Fibroblast of pulmonary artery (primary cell): ENCODE results near the gene GMPPA.

Source experiments
- DNase-seq: peaks from one replicate; pipeline ENCODE4 v3.0.0-alpha.2; 2010; ENCODE audit warnings: low read depth
- H3K4me3 ChIP-seq: replicated peaks from 2 replicates; pipeline ENCODE4 v1.5.1; 2011; ENCODE audit warnings: low read depth, mild to moderate bottlenecking, control low read depth, low read length, moderate library complexity
- CTCF ChIP-seq: IDR thresholded peaks from 2 replicates; pipeline ENCODE4 v1.5.1; 2011; ENCODE audit warnings: mild to moderate bottlenecking, control low read depth, low read length, inconsistent platforms; ENCODE audit errors: missing control alignments

GMPPA gene

DNA sequence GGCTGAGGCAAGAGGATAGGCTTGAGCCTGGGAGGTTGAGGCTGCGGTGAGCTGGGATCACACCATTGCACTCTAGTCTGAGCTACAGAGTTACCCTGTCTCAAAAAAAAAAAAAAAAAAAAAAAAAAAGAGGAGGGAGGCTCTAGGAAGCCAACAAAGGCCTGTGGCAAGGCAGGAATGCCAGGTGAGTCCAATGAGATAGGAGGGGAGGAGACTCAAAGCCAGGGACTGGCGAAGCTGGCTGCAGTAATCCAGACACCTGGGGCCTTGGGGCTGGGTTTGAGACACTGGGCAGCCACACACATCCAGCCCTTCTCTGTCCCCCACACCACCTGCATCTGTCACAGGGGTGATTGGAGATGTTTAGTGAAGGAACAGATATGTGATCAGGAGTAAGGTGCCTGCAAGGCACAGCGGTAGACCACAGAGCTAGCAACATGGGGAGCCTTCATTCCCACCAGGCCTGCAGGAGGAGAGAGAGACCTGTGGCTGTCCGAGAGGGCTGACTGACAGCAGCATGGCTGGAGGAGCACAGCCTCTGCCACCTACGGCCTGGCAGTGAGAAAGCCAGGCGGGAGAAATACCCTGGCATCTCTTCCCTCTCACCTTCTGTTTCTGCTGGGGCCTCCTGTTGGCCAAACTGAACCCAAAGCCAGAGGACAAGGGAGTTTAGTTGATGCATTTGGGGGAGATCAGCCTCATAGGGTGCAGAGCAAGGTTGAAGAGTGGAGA, 35.4 kb downstream of the GMPPA start:
- H3K4me3 ChIP-seq = no peak overlapping the region
- DNase-seq = no peak
- TF ChIP-seq CTCF = no peak

DNA sequence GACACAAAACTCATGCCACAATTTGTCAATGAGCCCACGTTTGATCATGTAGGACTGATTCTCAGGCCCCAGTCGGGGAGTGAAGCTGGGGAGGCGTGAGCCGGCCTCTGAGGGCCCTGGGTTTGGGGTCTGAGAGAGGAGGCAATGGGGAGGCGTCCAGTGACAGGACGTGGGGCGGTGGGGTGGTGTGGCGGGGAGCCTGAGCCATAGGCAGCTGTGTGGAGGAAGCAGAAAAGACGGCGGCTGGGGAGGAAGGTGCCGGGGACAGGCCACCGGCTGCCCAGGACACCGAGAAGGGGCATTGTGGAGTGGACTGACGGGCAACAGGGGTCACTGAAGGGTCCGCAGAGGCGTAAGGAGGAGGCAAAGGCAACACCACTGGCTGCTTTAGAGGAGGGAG, 37.7 kb downstream of the GMPPA start:
- DNase-seq = no peak
- no peak overlapping the region for H3K4me3 ChIP-seq
- no peak for TF ChIP-seq CTCF

GRCh38 chr2:219536967-219537366, 38.3 kb downstream of the GMPPA start:
- TF ChIP-seq CTCF = no peak
- H3K4me3 ChIP-seq = no peak overlapping the region
- no peak for DNase-seq

GRCh38 chr2:219537657-219538488, 39.2 kb downstream of the GMPPA start:
- no peak for DNase-seq
- H3K4me3 ChIP-seq = no peak overlapping the region
- no peak for TF ChIP-seq CTCF

DNA sequence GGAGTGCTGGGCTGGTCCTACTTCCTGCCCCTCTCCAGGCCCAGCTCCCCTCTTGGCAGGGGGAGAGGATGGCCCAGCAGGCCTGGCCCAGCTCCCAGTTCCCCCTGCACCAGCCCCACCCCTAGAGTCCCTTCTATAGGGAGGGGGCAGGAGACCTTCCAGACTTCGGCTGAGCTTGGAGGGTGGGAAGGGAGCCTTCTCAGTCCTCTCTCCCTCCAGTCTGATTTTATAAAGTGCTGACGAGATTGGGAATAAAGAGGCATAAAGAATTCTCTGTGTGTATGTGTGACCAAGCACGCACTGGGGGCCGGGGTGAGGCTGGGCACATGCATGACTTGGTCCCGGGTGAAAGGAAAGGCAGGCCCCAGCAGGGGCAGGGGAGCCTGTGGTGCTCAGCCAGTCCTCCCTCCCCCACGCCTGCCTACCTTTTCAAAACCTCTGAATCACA, 39.8 kb downstream of the GMPPA start:
- H3K4me3 ChIP-seq = no peak overlapping the region
- no peak for TF ChIP-seq CTCF
- no peak for DNase-seq

- no peak for DNase-seq
- no peak for TF ChIP-seq CTCF
- no peak overlapping the region for H3K4me3 ChIP-seq
Measured at GRCh38 chr2:219538956-219539788, 40.5 kb downstream of the GMPPA start.
